HG03521 (cell line): ENCODE measurements around the gene MAPK12.

Source experiments
- ATAC-seq: cut with Tn5 transposase; IDR thresholded peaks from one replicate; pipeline ENCODE4 v1.9.1; 2021; ENCODE audit warnings: mild to moderate bottlenecking, moderate library complexity; ENCODE audit not compliant: unreplicated experiment

The MAPK12 gene

GRCh38 chr22:50261615-50262459, at the start of gene MAPK12:
TSS of gene MAPK12 (minus strand) at chr22:50261683. CDS start at chr22:50261509, 174 bp downstream.
- ATAC-seq = peak; percentile 31

GRCh38 chr22:50310949-50311444, 49.5 kb upstream of the MAPK12 start:
- no peak for ATAC-seq

GRCh38 chr22:50310031-50310722, 48.7 kb upstream of the MAPK12 start:
- no peak for ATAC-seq

GRCh38 chr22:50309601-50309991, 48.1 kb upstream of the MAPK12 start:
- no peak for ATAC-seq

- no peak for ATAC-seq
Observed at GRCh38 chr22:50308986-50309600, 47.6 kb upstream of the MAPK12 start.

- no peak for ATAC-seq
Observed at GRCh38 chr22:50308597-50308935, 47.1 kb upstream of the MAPK12 start.

GRCh38 chr22:50307890-50308596, 46.6 kb upstream of the MAPK12 start:
- no peak for ATAC-seq

- ATAC-seq = peak; percentile 35
Observed at GRCh38 chr22:50306753-50307749, 45.6 kb upstream of the MAPK12 start, which contains the start of gene PLXNB2. TSS of gene PLXNB2 (minus strand) at chr22:50307646. CDS start at chr22:50290584, 17,062 bp downstream.

- no peak for ATAC-seq
Observed at GRCh38 chr22:50305923-50306566, 44.6 kb upstream of the MAPK12 start.

- ATAC-seq = no peak
Observed at GRCh38 chr22:50305393-50305922, 44.0 kb upstream of the MAPK12 start.

- no peak for ATAC-seq
Observed at GRCh38 chr22:50304528-50305392, 43.3 kb upstream of the MAPK12 start.

GRCh38 chr22:50303848-50304527, 42.5 kb upstream of the MAPK12 start:
- ATAC-seq = no peak

- ATAC-seq = no peak
Observed at GRCh38 chr22:50303515-50303847, 42.0 kb upstream of the MAPK12 start.

- no peak for ATAC-seq
Observed at GRCh38 chr22:50302564-50302963, 41.1 kb upstream of the MAPK12 start.

GRCh38 chr22:50302041-50302541, 40.6 kb upstream of the MAPK12 start:
- ATAC-seq = no peak

GRCh38 chr22:50301581-50301991, 40.1 kb upstream of the MAPK12 start:
- no peak for ATAC-seq

- no peak for ATAC-seq
Observed at GRCh38 chr22:50300620-50301257, 39.3 kb upstream of the MAPK12 start.
